Mesothelial cell of epicardium (in vitro differentiated cells): ENCODE measurements around the gene TPRN. TPM values are rescaled to one million over a fixed set of nuclear protein-coding genes. Genes with fewer than 3 reads are reported as not detected.

ENCODE experiments used
- DNase-seq, 2 experiments: peaks; one replicate each; pipeline ENCODE4 v3.0.0; 2021; ENCODE audit warnings: low spot score in 2 of 2; ENCODE audit not compliant: unreplicated experiment in 2 of 2
- H3K27ac Mint-ChIP-seq: 2 replicates; pipeline ENCODE4 v1.8.0; 2021; ENCODE audit warnings: mixed read lengths
- H3K27me3 Mint-ChIP-seq: 2 replicates; pipeline ENCODE4 v1.8.0; 2021; ENCODE audit warnings: low read depth, mixed read lengths
- H3K36me3 Mint-ChIP-seq: 2 replicates; pipeline ENCODE4 v1.8.0; 2021; ENCODE audit warnings: mixed read lengths
- H3K4me1 Mint-ChIP-seq: 2 replicates; pipeline ENCODE4 v1.8.0; 2021; ENCODE audit warnings: mixed read lengths
- H3K4me3 Mint-ChIP-seq: 2 replicates; pipeline ENCODE4 v1.8.0; 2021; ENCODE audit warnings: mild to moderate bottlenecking, moderate library complexity, mixed read lengths
- H3K9me3 Mint-ChIP-seq: 2 replicates; pipeline ENCODE4 v1.8.0; 2021; ENCODE audit warnings: mixed read lengths
- total RNA-seq: library from RNA; stranded (reverse); gene quantifications from 3 replicates; pipeline ENCODE4 v1.2.1, GENCODE V29; 2021
- TF ChIP-seq, protein P1 (sequence below): fragments of 200-600 bp; sonication (generic); IDR thresholded peaks from one replicate; pipeline ENCODE4 v1.5.0; 2021; ENCODE audit warnings: antibody characterized with exemption; ENCODE audit not compliant: unreplicated experiment

Gene TPRN
- total RNA-seq, 1 donor from 2014 or later, result 16.7 TPM

DNA sequence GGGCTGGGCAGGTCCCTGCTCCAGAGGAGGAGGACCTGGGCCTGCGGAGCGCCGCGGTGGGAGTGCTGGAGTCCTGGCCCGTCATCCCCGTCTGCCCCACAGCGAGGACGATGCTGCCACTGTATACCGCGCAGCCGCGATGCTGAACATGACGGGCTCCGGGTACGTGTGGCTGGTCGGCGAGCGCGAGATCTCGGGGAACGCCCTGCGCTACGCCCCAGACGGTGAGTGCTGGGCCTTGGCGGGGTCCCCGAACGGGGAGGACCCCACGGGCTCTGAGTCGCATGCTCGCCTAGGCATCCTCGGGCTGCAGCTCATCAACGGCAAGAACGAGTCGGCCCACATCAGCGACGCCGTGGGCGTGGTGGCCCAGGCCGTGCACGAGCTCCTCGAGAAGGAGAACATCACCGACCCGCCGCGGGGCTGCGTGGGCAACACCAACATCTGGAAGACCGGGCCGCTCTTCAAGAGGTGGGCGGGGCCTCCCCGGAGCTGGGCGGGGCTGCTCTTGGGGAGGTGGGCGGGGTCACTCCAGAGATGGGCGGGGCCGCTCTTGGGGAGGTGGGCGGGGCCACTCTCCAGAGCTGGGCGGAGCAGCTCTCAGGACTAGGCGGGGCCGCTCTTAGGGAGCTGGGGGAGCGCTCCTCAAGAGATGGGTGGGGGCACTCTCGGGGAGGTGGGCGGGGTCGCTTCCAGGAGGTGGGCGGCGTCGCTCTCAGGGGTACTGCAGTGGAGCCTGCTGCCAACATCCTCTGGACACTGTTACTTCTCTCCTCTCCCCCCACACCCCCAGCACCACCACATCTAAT is 43.8 kb downstream of the TPRN start:
- Mint-ChIP-seq H3K4me3 (no peak overlapping the region), H3K9me3 (no peaks in the 10 kb centered on the region), H3K27me3 (peaks cover 71% of the 10 kb centered on the region), H3K4me1 (peaks cover 1% of the 10 kb centered on the region), H3K36me3 (no peaks in the 10 kb centered on the region), H3K27ac (no peak overlapping the region)
- TF ChIP-seq, protein P1, sequence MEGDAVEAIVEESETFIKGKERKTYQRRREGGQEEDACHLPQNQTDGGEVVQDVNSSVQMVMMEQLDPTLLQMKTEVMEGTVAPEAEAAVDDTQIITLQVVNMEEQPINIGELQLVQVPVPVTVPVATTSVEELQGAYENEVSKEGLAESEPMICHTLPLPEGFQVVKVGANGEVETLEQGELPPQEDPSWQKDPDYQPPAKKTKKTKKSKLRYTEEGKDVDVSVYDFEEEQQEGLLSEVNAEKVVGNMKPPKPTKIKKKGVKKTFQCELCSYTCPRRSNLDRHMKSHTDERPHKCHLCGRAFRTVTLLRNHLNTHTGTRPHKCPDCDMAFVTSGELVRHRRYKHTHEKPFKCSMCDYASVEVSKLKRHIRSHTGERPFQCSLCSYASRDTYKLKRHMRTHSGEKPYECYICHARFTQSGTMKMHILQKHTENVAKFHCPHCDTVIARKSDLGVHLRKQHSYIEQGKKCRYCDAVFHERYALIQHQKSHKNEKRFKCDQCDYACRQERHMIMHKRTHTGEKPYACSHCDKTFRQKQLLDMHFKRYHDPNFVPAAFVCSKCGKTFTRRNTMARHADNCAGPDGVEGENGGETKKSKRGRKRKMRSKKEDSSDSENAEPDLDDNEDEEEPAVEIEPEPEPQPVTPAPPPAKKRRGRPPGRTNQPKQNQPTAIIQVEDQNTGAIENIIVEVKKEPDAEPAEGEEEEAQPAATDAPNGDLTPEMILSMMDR, result no peak
- DNase-seq, result no peak

DNA sequence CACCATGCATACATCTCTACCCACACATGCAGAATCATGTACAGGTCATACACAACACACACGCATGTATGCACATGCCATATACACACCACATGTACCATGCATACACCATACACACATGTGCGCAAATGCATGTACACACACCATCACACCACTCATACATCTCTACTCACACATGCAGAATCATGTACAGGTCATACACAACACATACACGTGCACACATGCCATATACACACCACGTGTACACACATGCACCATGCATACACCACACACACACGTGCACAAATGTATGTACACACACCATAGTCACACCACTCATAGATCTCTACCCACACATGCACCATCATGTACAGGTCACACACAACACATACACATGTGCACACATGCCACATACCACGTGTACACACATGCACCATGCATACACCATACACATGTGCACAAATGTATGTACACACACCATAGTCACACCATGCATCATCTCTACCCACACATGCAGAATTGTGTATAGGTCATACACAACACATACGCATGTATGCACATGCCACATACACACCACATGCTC is 47.6 kb downstream of the TPRN start:
- H3K4me1 Mint-ChIP-seq, result no peaks in the 10 kb centered on the region
- H3K27ac Mint-ChIP-seq, result no peak overlapping the region
- H3K27me3 Mint-ChIP-seq, result peaks cover 41% of the 10 kb centered on the region
- H3K9me3 Mint-ChIP-seq, result no peaks in the 10 kb centered on the region
- TF ChIP-seq, protein P1, result no peak
- no peaks in the 10 kb centered on the region for H3K36me3 Mint-ChIP-seq
- H3K4me3 Mint-ChIP-seq, result no peak overlapping the region
- no peak for DNase-seq

DNA sequence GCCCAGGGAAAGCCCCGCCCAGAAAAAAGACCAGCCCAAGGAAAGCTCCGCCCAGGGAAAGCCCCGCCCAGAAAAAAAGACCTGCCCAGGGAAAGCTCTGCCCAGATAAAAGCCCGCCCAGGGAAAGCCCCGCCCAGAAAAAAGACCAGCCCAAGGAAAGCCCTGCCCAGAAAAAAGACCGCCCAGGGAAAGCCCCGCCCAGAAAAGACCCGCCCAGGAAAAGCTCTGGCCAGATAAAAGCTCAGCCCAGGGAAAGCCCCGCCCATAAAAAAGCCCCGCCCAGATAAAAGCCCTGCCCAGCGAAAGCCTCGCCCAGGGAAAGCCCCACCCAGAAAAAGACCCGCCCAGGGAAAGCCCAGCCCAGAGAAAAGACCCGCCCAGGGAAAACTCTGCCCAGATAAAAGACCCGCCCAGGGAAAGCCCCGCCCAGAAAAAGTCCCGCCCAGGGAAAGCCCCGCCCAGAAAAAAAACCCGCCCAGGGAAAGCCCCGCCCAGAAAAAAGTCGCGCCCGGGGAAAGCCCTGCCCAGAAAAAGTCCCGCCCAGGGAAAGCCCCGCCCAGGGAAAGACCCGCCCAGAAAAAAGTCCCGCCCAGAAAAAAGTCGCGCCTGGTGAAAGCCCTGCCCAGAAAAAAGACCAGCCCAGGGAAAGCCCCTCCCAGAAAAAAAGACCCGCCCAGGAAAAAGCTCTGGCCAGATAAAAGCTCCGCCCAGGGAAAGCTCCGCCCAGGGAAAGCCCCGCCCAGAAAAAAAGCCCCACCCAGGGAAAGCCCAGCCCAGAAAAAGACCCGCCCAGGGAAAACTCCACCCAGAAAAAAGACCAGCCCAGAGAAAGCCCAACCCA is 49.7 kb downstream of the TPRN start:
- no peaks in the 10 kb centered on the region for H3K9me3 Mint-ChIP-seq
- H3K27me3 Mint-ChIP-seq, result peaks cover 33% of the 10 kb centered on the region
- H3K36me3 Mint-ChIP-seq, result no peaks in the 10 kb centered on the region
- no peak overlapping the region for H3K4me3 Mint-ChIP-seq
- TF ChIP-seq, protein P1, result no peak
- H3K4me1 Mint-ChIP-seq, result no peaks in the 10 kb centered on the region
- no peak overlapping the region for H3K27ac Mint-ChIP-seq
- DNase-seq, result no peak

DNA sequence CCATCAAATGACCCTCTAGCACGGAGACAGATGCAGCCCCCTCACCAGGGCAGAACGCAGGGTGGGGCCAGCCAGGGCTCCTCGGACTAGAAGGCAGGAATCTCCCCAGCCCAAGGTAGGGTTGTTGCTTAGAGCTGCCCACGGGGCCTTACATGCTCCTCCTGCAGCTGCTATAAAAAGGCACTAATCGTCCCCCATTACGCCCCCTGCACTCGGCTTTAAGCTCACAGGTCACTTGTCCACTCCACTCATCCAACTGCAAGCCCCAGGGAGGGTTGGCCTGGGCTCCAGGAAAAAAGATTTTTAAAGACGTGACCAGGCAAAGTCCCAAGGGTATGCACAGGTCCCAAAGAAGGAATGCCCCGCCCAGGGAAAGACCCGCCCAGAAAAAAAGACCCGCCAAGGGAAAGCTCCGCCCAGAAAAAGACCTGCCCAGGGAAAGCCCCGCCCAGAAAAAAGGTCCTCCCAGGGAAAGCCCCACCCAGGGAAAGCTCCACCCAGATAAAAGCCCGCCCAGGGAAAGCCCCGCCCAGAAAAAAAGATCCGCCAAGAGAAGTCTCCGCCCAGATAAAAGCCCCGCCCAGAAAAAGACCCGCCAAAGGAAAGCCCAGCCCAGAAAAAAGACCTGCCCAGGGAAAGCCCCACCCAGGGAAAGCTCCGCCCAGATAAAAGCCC is 50.5 kb downstream of the TPRN start:
- Mint-ChIP-seq H3K4me3 (no peak overlapping the region), H3K4me1 (no peaks in the 10 kb centered on the region), H3K27me3 (peaks cover 26% of the 10 kb centered on the region), H3K36me3 (no peaks in the 10 kb centered on the region), H3K9me3 (no peaks in the 10 kb centered on the region), H3K27ac (no peak overlapping the region)
- no peak for DNase-seq
- TF ChIP-seq, protein P1, result no peak

DNA sequence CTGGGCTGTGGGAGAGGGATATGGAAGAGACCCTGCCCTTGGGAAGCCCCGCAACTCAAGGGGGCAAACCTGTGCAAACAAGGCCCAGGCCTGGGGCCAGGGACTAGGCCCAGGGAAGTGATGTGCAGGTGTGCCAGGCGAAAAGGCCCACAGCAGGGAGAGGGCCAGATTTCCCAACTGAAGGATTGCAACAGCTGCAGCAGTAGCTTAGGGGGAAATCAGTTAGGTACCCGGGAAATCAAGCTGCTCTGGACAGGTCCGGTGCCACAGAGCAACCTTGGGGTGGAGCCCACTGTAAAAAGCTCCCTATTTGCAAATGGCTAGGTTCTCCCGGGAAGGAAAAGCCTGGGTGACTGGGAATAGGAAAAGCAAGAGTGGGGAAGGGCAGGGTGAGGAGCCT is 51.2 kb downstream of the TPRN start:
- no peaks in the 10 kb centered on the region for H3K36me3 Mint-ChIP-seq
- H3K27me3 Mint-ChIP-seq, result peaks cover 19% of the 10 kb centered on the region
- no peak for DNase-seq
- no peak overlapping the region for H3K27ac Mint-ChIP-seq
- no peak overlapping the region for H3K4me3 Mint-ChIP-seq
- TF ChIP-seq, protein P1, result no peak
- H3K4me1 Mint-ChIP-seq, result no peaks in the 10 kb centered on the region
- no peaks in the 10 kb centered on the region for H3K9me3 Mint-ChIP-seq
